Activated CD8-positive, alpha-beta memory T cell treated with anti-CD3 and anti-CD28 coated beads for 1 hour (primary cell): ENCODE data around the gene C15orf39.
"Not testable (repeated sequence)": the region's sequence is repeated elsewhere in the genome, so short reads cannot be mapped to it uniquely, and the experiment has no call there.

Experiments
- DNase-seq, 2 donors: peaks; one replicate each; pipeline ENCODE4 v3.0.0-alpha.2; 2020; ENCODE audit warnings: low read depth in 1 of 2; ENCODE audit errors: extremely low read depth in 1 of 2

Gene C15orf39

GRCh38 chr15:75201616-75202250 is at the start of gene C15orf39:
C15orf39 (plus strand) TSS chr15:75201882; CDS start chr15:75206049, 4,167 bp downstream.
- DNase-seq = peak; percentile 26 to 63

GRCh38 chr15:75152382-75153079 is 49.2 kb upstream of the C15orf39 start:
- DNase-seq = no peak

- DNase-seq = no peak
Measured at GRCh38 chr15:75153087-75153486, 48.6 kb upstream of the C15orf39 start.

- DNase-seq = no peak
Measured at GRCh38 chr15:75153565-75154276, 48.0 kb upstream of the C15orf39 start.

- no peak for DNase-seq
Measured at GRCh38 chr15:75154461-75155062, 47.1 kb upstream of the C15orf39 start.

GRCh38 chr15:75156326-75157215 is 45.1 kb upstream of the C15orf39 start:
- DNase-seq = no peak

GRCh38 chr15:75158402-75158801 is 43.3 kb upstream of the C15orf39 start:
- DNase-seq = no peak

GRCh38 chr15:75159244-75159643 is 42.4 kb upstream of the C15orf39 start:
- DNase-seq = no peak

- no peak for DNase-seq
Measured at GRCh38 chr15:75161106-75161916, 40.4 kb upstream of the C15orf39 start.

GRCh38 chr15:75161917-75162414 is 39.7 kb upstream of the C15orf39 start:
- no peak for DNase-seq

GRCh38 chr15:75163150-75163564 is 38.5 kb upstream of the C15orf39 start:
- DNase-seq = no peak

- DNase-seq = no peak
Measured at GRCh38 chr15:75164625-75165350, 36.9 kb upstream of the C15orf39 start.

- DNase-seq = not testable (repeated sequence)
Measured at GRCh38 chr15:75166489-75167063, 35.1 kb upstream of the C15orf39 start.

- no peak for DNase-seq
Measured at GRCh38 chr15:75167588-75168350, 33.9 kb upstream of the C15orf39 start.

GRCh38 chr15:75168374-75168773 is 33.3 kb upstream of the C15orf39 start:
- DNase-seq = no peak

- DNase-seq = no peak
Measured at GRCh38 chr15:75170203-75170602, 31.5 kb upstream of the C15orf39 start.

- no peak for DNase-seq
Measured at GRCh38 chr15:75170711-75171341, 30.9 kb upstream of the C15orf39 start.
